HepG2 (cell line): Measurements from ENCODE around the gene TBRG4. TPM values are rescaled to one million over a fixed set of nuclear protein-coding genes. Genes with fewer than 3 reads are reported as not detected.

Experiments
- ATAC-seq: fragments of 200-7000 bp; cut with Tn5 transposase; 3 replicates; pipeline ENCODE4 v1.9.1; 2020; ENCODE audit warnings: mild to moderate bottlenecking, moderate library complexity
- BruUV-seq: library from RNA; stranded (reverse); fragments of 400-500 nt; replicated peaks from 2 replicates; lab custom pipeline; 2021; lab: Mats Ljungman, UMichigan
- CTCF ChIA-PET: fragments of 300-600 bp; formaldehyde crosslinking; extraction: SDS; loops from one replicate; lab custom pipeline; 2021; ENCODE audit warnings: low total read pairs, inconsistent platforms, low intra/inter-chr PET ratio; lab: Yijun Ruan, JAX
- POLR2A ChIA-PET: fragments of 350-600 bp; sonication (Branson Sonifier 250); formaldehyde crosslinking; loops from one replicate; lab custom pipeline; 2020; ENCODE audit warnings: antibody characterized with exemption, inconsistent platforms; lab: Yijun Ruan, JAX
- DNase-seq: peaks from one replicate; pipeline ENCODE4 v3.0.0-alpha.2; 2015; ENCODE audit warnings: low spot score
- FAIRE-seq: peaks from 3 replicates; lab custom pipeline; 2011; peaks lifted over from hg19 to GRCh38; lab: Jason Lieb, UNC
- H2AFZ ChIP-seq: one replicate; pipeline ENCODE4 v1.6.1; 2011; ENCODE audit warnings: low read length, inconsistent platforms
- H3K27ac ChIP-seq: fragments of 300-600 bp; 3 replicates; pipeline ENCODE4 v1.8.0; 2011; ENCODE audit warnings: mixed run types, mild to moderate bottlenecking, mixed read lengths, low read length, inconsistent platforms; ENCODE audit not compliant: insufficient read depth; ENCODE audit errors: extremely low read length
- H3K27me3 ChIP-seq, 2 experiments: fragments of 200-600 bp in 1 of 2; 2 replicates in 1 of 2; 3 replicates in 1 of 2; pipeline versions ENCODE4 v1.6.0 to v1.8.0; 2011; ENCODE audit warnings: low read length in 2 of 2, mild to moderate bottlenecking in 2 of 2, moderate library complexity in 2 of 2, inconsistent platforms in 1 of 2; ENCODE audit not compliant: insufficient read depth in 2 of 2, control insufficient read depth in 1 of 2
- H3K36me3 ChIP-seq, 2 experiments: fragments of 200-600 bp in 1 of 2; replicated peaks in 1 of 2; 2 replicates in 1 of 2; 3 replicates in 1 of 2; pipeline versions ENCODE4 v1.5.1 to v1.8.0; 2011; ENCODE audit warnings: low read length in 2 of 2, inconsistent platforms in 1 of 2; ENCODE audit not compliant: insufficient read depth in 2 of 2, control insufficient read depth in 1 of 2
- H3K4me1 ChIP-seq: 2 replicates; pipeline ENCODE4 v1.5.1; 2012; ENCODE audit warnings: low read length, inconsistent platforms; ENCODE audit not compliant: insufficient read depth
- H3K4me2 ChIP-seq: 2 replicates; pipeline ENCODE4 v1.6.0; 2011; ENCODE audit warnings: low read depth, low read length, inconsistent platforms
- H3K4me3 ChIP-seq, 3 experiments: fragments of 200-600 bp in 1 of 3; sonication (generic), shearing (Covaris generic) in 1 of 3; replicated peaks in 1 of 3; 2 replicates each; pipeline ENCODE4 v1.5.1; 2011 to 2016; ENCODE audit warnings: low read length in 3 of 3, inconsistent platforms in 2 of 3, low read depth in 2 of 3, mild to moderate bottlenecking in 2 of 3, control low read depth in 1 of 3, mixed read lengths in 1 of 3; ENCODE audit not compliant: insufficient read depth in 1 of 3
- H3K79me2 ChIP-seq: one replicate; pipeline ENCODE4 v1.6.1; 2011; ENCODE audit warnings: low read length, inconsistent platforms; ENCODE audit not compliant: insufficient read depth
- H3K9ac ChIP-seq: 2 replicates; pipeline ENCODE4 v1.6.0; 2011; ENCODE audit warnings: mild to moderate bottlenecking, low read depth, low read length, inconsistent platforms; ENCODE audit not compliant: insufficient read depth
- H3K9me3 ChIP-seq: 2 replicates; pipeline ENCODE4 v1.5.1; 2012; ENCODE audit warnings: mild to moderate bottlenecking, low read length
- H4K20me1 ChIP-seq: 2 replicates; pipeline ENCODE4 v1.6.0; 2011; ENCODE audit warnings: inconsistent platforms, mild to moderate bottlenecking, low read length, moderate library complexity; ENCODE audit not compliant: insufficient read depth
- CEBPB ChIP-seq: IDR thresholded peaks from 2 replicates; pipeline ENCODE4 v1.6.1; 2011; ENCODE audit warnings: low read depth, low read length, improper control_type of control experiment, borderline replicate concordance
- FOSL2 ChIP-seq: sonication (generic); formaldehyde crosslinking; IDR thresholded peaks from 2 replicates; pipeline ENCODE4 v1.4.0; 2020; ENCODE audit warnings: missing genetic modification reagents
- HOMEZ ChIP-seq: IDR thresholded peaks from 2 replicates; pipeline ENCODE4 v1.6.1; 2016; ENCODE audit warnings: low read depth
- THYN1 ChIP-seq: sonication (generic); formaldehyde crosslinking; IDR thresholded peaks from 2 replicates; pipeline ENCODE4 v1.8.1; 2023; ENCODE audit warnings: low read depth, mild to moderate bottlenecking, moderate library complexity, missing genetic modification reagents, borderline replicate concordance
- ZBTB26 ChIP-seq: IDR thresholded peaks from 2 replicates; pipeline ENCODE4 v1.6.1; 2016; ENCODE audit warnings: missing compliant biosample characterization, missing genetic modification reagents, borderline replicate concordance
- ZNF383 ChIP-seq: sonication (generic); formaldehyde crosslinking; IDR thresholded peaks from 2 replicates; pipeline ENCODE4 v1.4.0; 2020; ENCODE audit warnings: missing genetic modification reagents, mild to moderate bottlenecking, borderline replicate concordance
- WGBS: methylation state at CpG from one replicate; pipeline ENCODE4 v1.1.6; 2017; ENCODE audit warnings: low lambda C conversion rate; 5-methylcytosine and 5-hydroxymethylcytosine counted together
- in situ Hi-C: cut with HindIII; loops from 2 replicates; pipeline ENCODE4 v1.10.0; 2017; ENCODE audit warnings: low pct_unique_long_range_greater_than_20kb; ENCODE audit not compliant: extremely low pct_ligation_motif_present
- intact Hi-C: fragments of 100-400 bp; cut with micrococcal nuclease; formaldehyde crosslinking; loops from one replicate; pipeline ENCODE4 v1.10.0; 2022; ENCODE audit not compliant: unreplicated experiment
- polyA plus RNA-seq, 8 experiments: library from polyadenylated mRNA; depleted of rRNA in 3 of 8; stranded (reverse) in 7 of 8; unstranded in 1 of 8; fragments of >200 nt; fragmentation: Illumina TruSeq in 4 of 8; extraction: Trizol in 4 of 8; gene quantifications; 2 replicates each; pipeline versions ENCODE4 v1.2.1 to v1.2.3, GENCODE V29; 2011 to 2016; ENCODE audit warnings: low read depth in 4 of 8, missing spikeins in 1 of 8, mixed read lengths in 1 of 8; ENCODE audit not compliant: insufficient read depth in 1 of 8
- total RNA-seq, 5 experiments: library from RNA; depleted of rRNA; stranded (reverse); fragments of >200 nt; fragmentation: Illumina TruSeq; extraction: Trizol; gene quantifications; 2 replicates each; pipeline ENCODE4 v1.2.3, GENCODE V29; 2016; ENCODE audit warnings: low read depth in 1 of 5
- TF ChIP-seq, protein P1 (sequence below): sonication (generic); formaldehyde crosslinking; IDR thresholded peaks from 2 replicates; pipeline ENCODE4 v1.4.0; 2020; ENCODE audit warnings: mild to moderate bottlenecking, missing genetic modification reagents

Gene TBRG4
- total and polyA plus RNA-seq, 2 of the 13 experiments (the other 11 are each of a cell fraction or from before 2014, with no cell fraction given), result 87.8 to 107 TPM

DNA sequence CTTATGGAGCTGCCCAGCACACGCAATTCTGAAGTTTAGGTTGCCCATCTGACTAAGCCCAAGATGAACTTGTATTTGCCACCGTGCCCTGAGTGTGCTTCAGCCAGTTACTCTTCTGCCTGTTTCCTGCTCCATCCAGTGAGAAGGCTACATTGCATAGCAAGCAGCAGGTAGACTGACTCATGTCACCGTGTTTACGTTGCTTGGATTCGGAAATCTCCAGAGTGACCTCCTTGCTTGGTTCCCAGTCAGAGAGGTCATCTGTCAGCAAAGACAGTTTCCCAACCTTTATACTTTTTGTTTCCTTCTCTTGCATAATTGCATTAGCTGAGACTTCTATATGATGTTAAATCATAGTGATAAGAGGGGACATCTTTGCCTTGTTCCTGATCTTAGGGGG lies 53.6 kb downstream of the TBRG4 start:
- in situ Hi-C loops (no loop called here), intact Hi-C loops (no loop called here)
- no peak for FAIRE-seq
- H3K27me3 ChIP-seq, result no peaks in the 10 kb centered on the region
- H2AFZ ChIP-seq, result no peak overlapping the region
- H3K4me1 ChIP-seq, result no peaks in the 10 kb centered on the region
- ChIA-PET POLR2A (no interaction called here), CTCF (no interaction called here)
- no peak for DNase-seq
- 83% methylated on average over 5 of the region's 5 CpGs for WGBS
- H4K20me1 ChIP-seq, result no peaks in the 10 kb centered on the region
- H3K4me2 ChIP-seq, result no peak overlapping the region
- H3K9me3 ChIP-seq, result no peaks in the 10 kb centered on the region
- no TSS peak for BruUV-seq
- H3K36me3 ChIP-seq, result no peaks in the 10 kb centered on the region; a peak in 1 of 5 replicates
- TF ChIP-seq FOSL2 (CRISPR knock-in tag) (0 out of 2 replicates have a peak, but pooled peaks have one; percentile 27), CEBPB (no peak), HOMEZ (peak; percentile 28; the same call in 1 of the 2 replicates), ZNF383 (no peak), ZBTB26 (CRISPR knock-in tag) (0 out of 2 replicates have a peak, but pooled peaks have one; percentile 52), THYN1 (CRISPR knock-in tag) (no peak)
- TF ChIP-seq, protein P1, sequence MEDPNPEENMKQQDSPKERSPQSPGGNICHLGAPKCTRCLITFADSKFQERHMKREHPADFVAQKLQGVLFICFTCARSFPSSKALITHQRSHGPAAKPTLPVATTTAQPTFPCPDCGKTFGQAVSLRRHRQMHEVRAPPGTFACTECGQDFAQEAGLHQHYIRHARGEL (CRISPR knock-in tag), result no peak
- no peak overlapping the region for H3K27ac ChIP-seq
- H3K79me2 ChIP-seq, result no peaks in the 10 kb centered on the region
- H3K9ac ChIP-seq, result no peak overlapping the region
- H3K4me3 ChIP-seq, result no peak overlapping the region
- ATAC-seq, result no peak
